Fibroblast of lung (primary cell): ENCODE measurements around the gene CYP26B1.

ENCODE experiments used
- CTCF ChIP-seq, 2 donors: IDR thresholded peaks in 1 of 2; conservative IDR thresholded peaks in 1 of 2; 1 replicate in 1 of 2; 2 replicates in 1 of 2; pipeline ENCODE4 v1.5.1; 2011 to 2012; ENCODE audit warnings: low read length in 2 of 2, control low read depth in 1 of 2, inconsistent platforms in 1 of 2, low read depth in 1 of 2, mild to moderate bottlenecking in 1 of 2
- EZH2 ChIP-seq: IDR thresholded peaks from 2 replicates; pipeline ENCODE4 v1.5.1; 2012; ENCODE audit warnings: low read length, control low read depth, mild to moderate bottlenecking; ENCODE audit errors: missing control alignments

- TF ChIP-seq CTCF (conservative IDR thresholded peaks at IDR 0.05 in 1 of 2, IDR thresholded peaks at IDR 0.05 in 1 of 2; ENCODE audit: low read depth in 1 of 2, low read length in 2 of 2): no peak
- TF ChIP-seq EZH2: no peak
Observed at GRCh38 chr2:72142570-72143440, 4.9 kb downstream of the CYP26B1 start.
